SK-N-SH treated with all-trans-retinoic acid at 6 μM for 48 hours (cell line): ENCODE measurements around the gene HPCAL1.

ENCODE experiments used
- ISL1 ChIP-seq: fragments of 250-450 bp; sonication (Bioruptor Pico); IDR thresholded peaks from 2 replicates; pipeline ENCODE4 v2.1.2; 2022; ENCODE audit warnings: mild to moderate bottlenecking, moderate library complexity
- SNAI2 ChIP-seq: fragments of 250-450 bp; sonication (Bioruptor Pico); IDR thresholded peaks from 2 replicates; pipeline ENCODE4 v1.5.0; 2020; ENCODE audit warnings: mild to moderate bottlenecking, moderate library complexity
- ZFP3 ChIP-seq: fragments of 250-450 bp; sonication (Bioruptor Pico); IDR thresholded peaks from 2 replicates; pipeline ENCODE4 v1.5.0; 2020; ENCODE audit warnings: mild to moderate bottlenecking, moderate library complexity
- ZFP30 ChIP-seq: fragments of 450-650 bp; formaldehyde crosslinking; IDR thresholded peaks from 2 replicates; pipeline ENCODE4 v1.5.0; 2022; ENCODE audit warnings: mild to moderate bottlenecking, moderate library complexity
- ZNF8 ChIP-seq: fragments of 450-650 bp; formaldehyde crosslinking; IDR thresholded peaks from 2 replicates; pipeline ENCODE4 v1.5.0; 2020; ENCODE audit warnings: mild to moderate bottlenecking, moderate library complexity
- TF ChIP-seq, protein P1 (sequence below): fragments of 250-450 bp; sonication (Bioruptor Pico); IDR thresholded peaks from 2 replicates; pipeline ENCODE4 v1.5.0; 2020; ENCODE audit warnings: mild to moderate bottlenecking, moderate library complexity
- TF ChIP-seq, protein P2 (sequence below): fragments of 250-450 bp; sonication (Bioruptor Pico); IDR thresholded peaks from 2 replicates; pipeline ENCODE4 v1.5.1; 2020; ENCODE audit warnings: low read depth, mild to moderate bottlenecking, moderate library complexity

DNA sequence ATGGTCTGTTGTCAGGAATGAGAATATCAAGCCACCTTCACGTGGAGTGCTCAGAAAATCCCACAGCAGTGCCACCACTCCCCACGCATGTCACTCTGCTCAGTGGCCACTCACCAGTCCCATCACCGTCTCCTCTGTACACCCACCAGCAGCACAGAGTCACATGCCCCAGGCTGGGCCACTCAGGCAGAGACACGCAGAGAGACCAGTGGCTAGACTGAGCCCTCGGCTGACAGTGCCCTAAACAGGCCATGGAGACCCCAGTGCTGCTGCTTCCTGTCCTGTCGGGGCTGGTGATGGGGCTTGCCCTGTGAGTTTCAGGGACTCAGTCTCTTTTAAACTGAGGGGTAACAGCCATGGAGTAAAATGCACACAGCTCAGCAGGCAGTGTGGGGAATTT, 119.5 kb downstream of the HPCAL1 start:
- TF ChIP-seq ZNF8: no peak
- TF ChIP-seq, protein P1, sequence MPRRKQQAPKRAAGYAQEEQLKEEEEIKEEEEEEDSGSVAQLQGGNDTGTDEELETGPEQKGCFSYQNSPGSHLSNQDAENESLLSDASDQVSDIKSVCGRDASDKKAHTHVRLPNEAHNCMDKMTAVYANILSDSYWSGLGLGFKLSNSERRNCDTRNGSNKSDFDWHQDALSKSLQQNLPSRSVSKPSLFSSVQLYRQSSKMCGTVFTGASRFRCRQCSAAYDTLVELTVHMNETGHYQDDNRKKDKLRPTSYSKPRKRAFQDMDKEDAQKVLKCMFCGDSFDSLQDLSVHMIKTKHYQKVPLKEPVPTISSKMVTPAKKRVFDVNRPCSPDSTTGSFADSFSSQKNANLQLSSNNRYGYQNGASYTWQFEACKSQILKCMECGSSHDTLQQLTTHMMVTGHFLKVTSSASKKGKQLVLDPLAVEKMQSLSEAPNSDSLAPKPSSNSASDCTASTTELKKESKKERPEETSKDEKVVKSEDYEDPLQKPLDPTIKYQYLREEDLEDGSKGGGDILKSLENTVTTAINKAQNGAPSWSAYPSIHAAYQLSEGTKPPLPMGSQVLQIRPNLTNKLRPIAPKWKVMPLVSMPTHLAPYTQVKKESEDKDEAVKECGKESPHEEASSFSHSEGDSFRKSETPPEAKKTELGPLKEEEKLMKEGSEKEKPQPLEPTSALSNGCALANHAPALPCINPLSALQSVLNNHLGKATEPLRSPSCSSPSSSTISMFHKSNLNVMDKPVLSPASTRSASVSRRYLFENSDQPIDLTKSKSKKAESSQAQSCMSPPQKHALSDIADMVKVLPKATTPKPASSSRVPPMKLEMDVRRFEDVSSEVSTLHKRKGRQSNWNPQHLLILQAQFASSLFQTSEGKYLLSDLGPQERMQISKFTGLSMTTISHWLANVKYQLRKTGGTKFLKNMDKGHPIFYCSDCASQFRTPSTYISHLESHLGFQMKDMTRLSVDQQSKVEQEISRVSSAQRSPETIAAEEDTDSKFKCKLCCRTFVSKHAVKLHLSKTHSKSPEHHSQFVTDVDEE (CRISPR knock-in tag): no peak
- no peak for TF ChIP-seq ZFP30 (CRISPR knock-in tag)
- TF ChIP-seq, protein P2, sequence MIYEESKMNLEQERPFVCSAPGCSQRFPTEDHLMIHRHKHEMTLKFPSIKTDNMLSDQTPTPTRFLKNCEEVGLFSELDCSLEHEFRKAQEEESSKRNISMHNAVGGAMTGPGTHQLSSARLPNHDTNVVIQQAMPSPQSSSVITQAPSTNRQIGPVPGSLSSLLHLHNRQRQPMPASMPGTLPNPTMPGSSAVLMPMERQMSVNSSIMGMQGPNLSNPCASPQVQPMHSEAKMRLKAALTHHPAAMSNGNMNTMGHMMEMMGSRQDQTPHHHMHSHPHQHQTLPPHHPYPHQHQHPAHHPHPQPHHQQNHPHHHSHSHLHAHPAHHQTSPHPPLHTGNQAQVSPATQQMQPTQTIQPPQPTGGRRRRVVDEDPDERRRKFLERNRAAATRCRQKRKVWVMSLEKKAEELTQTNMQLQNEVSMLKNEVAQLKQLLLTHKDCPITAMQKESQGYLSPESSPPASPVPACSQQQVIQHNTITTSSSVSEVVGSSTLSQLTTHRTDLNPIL: no peak
- no peak for TF ChIP-seq ISL1 (CRISPR knock-in tag)
- no peak for TF ChIP-seq ZFP3
- no peak for TF ChIP-seq SNAI2
